HTERT RPE-1 (cell line): Measurements from ENCODE around the gene EHMT2.
"Not testable (repeated sequence)": the region's sequence is repeated elsewhere in the genome, so short reads cannot be mapped to it uniquely, and the experiment has no call there.

Experiments used
- in situ Hi-C: fragments of 300-500 bp; cut with MboI; formaldehyde crosslinking; loops from 4 replicates; pipeline ENCODE4 v1.14.3; 2020; ENCODE audit warnings: low sequenced_read_pairs

The EHMT2 gene

GRCh38 chr6:31897612-31898382 is at the start of gene EHMT2:
Gene EHMT2 (minus strand): TSS chr6:31897698. CDS start chr6:31897677, 21 bp downstream.
- in situ Hi-C loops, result no loop called here

- in situ Hi-C loops, result no loop called here
Observed at GRCh38 chr6:31947070-31947675, 49.7 kb upstream of the EHMT2 start.

- in situ Hi-C loops, result no loop called here
Observed at GRCh38 chr6:31946370-31946885, 48.9 kb upstream of the EHMT2 start.

GRCh38 chr6:31945507-31946369 is 48.2 kb upstream of the EHMT2 start, which contains the start of gene CFB:
Gene CFB (plus strand): TSS chr6:31946095. CDS start chr6:31946222, 127 bp downstream.
- in situ Hi-C loops, result no loop called here

- in situ Hi-C loops, result no loop called here
Observed at GRCh38 chr6:31945154-31945506, 47.6 kb upstream of the EHMT2 start.

- in situ Hi-C loops, result no loop called here
Observed at GRCh38 chr6:31943742-31944141, 46.2 kb upstream of the EHMT2 start.

GRCh38 chr6:31940256-31940664 is 42.8 kb upstream of the EHMT2 start:
- in situ Hi-C loops, result no loop called here

GRCh38 chr6:31935823-31936222 is 38.3 kb upstream of the EHMT2 start:
- in situ Hi-C loops, result no loop called here

GRCh38 chr6:31935021-31935420 is 37.5 kb upstream of the EHMT2 start:
- in situ Hi-C loops, result no loop called here

GRCh38 chr6:31933537-31933936 is 36.0 kb upstream of the EHMT2 start:
- in situ Hi-C loops, result no loop called here

GRCh38 chr6:31932137-31932536 is 34.6 kb upstream of the EHMT2 start:
- in situ Hi-C loops, result not testable (repeated sequence)

GRCh38 chr6:31930962-31931361 is 33.5 kb upstream of the EHMT2 start:
- in situ Hi-C loops, result no loop called here

GRCh38 chr6:31928672-31928939 is 31.1 kb upstream of the EHMT2 start:
- in situ Hi-C loops, result no loop called here

- in situ Hi-C loops, result no loop called here
Observed at GRCh38 chr6:31927863-31928671, 30.6 kb upstream of the EHMT2 start.

GRCh38 chr6:31927242-31927862 is 29.9 kb upstream of the EHMT2 start, which contains the start of gene C2:
Gene C2 (plus strand): TSS chr6:31927717. CDS start chr6:31927753, 36 bp downstream.
- in situ Hi-C loops, result no loop called here

GRCh38 chr6:31922942-31923341 is 25.4 kb upstream of the EHMT2 start:
- in situ Hi-C loops, result no loop called here

- in situ Hi-C loops, result no loop called here
Observed at GRCh38 chr6:31920811-31921210, 23.3 kb upstream of the EHMT2 start.

GRCh38 chr6:31919624-31920303 is 22.3 kb upstream of the EHMT2 start:
- in situ Hi-C loops, result no loop called here

GRCh38 chr6:31918069-31918720 is 20.7 kb upstream of the EHMT2 start:
- in situ Hi-C loops, result no loop called here
